IPS DF 6.9 (cell line): ENCODE data around the gene NPHS1.
A peak's percentile ranks its signal among the peaks of the same experiment; 100 is the strongest.
"Not testable (repeated sequence)": the region's sequence is repeated elsewhere in the genome, so short reads cannot be mapped to it uniquely, and the experiment has no call there.

Source experiments
- DNase-seq: peaks from one replicate; pipeline ENCODE4 v3.0.0-alpha.2; 2013; ENCODE audit warnings: low read depth, low spot score
- H3K27ac ChIP-seq: one replicate; pipeline ENCODE4 v1.5.1; 2013; ENCODE audit warnings: low read length, control low read depth
- H3K27me3 ChIP-seq: 2 replicates; pipeline ENCODE4 v1.6.1; 2013; ENCODE audit warnings: mild to moderate bottlenecking, low read length; ENCODE audit not compliant: control insufficient read depth, insufficient read depth
- H3K36me3 ChIP-seq: 2 replicates; pipeline ENCODE4 v1.6.1; 2013; ENCODE audit warnings: low read length; ENCODE audit not compliant: control insufficient read depth, insufficient read depth
- H3K4me1 ChIP-seq: 2 replicates; pipeline ENCODE4 v1.6.1; 2013; ENCODE audit warnings: low read length; ENCODE audit not compliant: control insufficient read depth, insufficient read depth
- H3K4me3 ChIP-seq: 2 replicates; pipeline ENCODE4 v1.5.1; 2013; ENCODE audit warnings: mild to moderate bottlenecking, low read length
- H3K9me3 ChIP-seq: 2 replicates; pipeline ENCODE4 v1.6.1; 2013; ENCODE audit warnings: low read length, inconsistent platforms; ENCODE audit not compliant: control insufficient read depth, insufficient read depth
- WGBS: extraction: QIAGEN DNeasy Blood & Tissue Kit; methylation state at CpG from one replicate; pipeline ENCODE4 v1.1.7; 2013; ENCODE audit warnings: mixed read lengths, missing lambda C conversion rate; ENCODE audit not compliant: insufficient read length, insufficient coverage; 5-methylcytosine and 5-hydroxymethylcytosine counted together

The NPHS1 gene

DNA sequence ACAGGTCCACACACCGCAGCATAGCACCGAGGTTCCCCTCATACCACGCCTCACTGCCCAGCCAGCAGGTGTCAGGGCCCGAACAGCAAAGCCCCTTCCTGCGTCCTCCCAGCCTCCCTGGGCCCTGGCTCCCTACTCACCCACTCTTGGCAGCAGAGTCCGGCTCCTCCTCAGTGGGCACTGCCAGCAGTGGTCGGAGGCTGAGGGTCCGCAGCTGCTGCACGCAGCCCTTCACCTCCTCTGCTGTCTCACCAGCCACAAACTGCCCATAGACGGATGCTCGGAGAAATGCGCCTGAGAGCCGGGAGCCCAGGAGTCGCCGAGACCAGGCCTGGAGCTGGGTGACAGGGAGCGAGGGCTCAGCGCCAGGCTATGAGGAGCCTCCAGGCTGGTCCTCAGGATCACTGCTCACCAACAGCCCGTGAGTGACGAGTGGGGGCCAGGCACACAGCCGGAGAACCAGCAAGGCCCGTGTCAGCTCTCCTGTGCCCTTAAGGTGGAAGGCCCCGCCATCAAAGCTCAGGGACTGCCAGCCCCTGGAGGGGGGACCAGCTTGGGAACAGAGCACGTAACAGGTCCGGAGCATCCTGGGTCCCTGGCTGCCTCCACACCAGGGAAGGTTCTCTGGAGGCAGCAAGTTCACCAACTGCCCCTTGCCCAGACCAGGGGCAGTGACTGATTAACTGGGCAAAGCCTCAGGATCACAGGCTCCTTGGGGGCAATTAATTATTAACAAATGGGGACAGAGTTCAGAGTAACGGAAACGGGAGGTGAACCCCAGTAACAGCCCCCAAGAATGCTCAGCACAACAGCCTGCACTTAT lies 39.9 kb downstream of the NPHS1 start, which contains the start of gene PRODH2:
TSS of gene PRODH2 (minus strand) at position 626 of the 823 bp plus-strand sequence. CDS start at position 586, 40 bp downstream.
- no peak within 1 kb of the TSS for H3K27ac ChIP-seq
- no peaks in the 10 kb centered on the region for H3K9me3 ChIP-seq
- no peak for DNase-seq
- H3K4me1 ChIP-seq = no peaks in the 10 kb centered on the region
- no peaks in the 10 kb centered on the region for H3K27me3 ChIP-seq
- H3K36me3 ChIP-seq = no peaks in the 10 kb centered on the region
- H3K4me3 ChIP-seq = no peak within 1 kb of the TSS
- no CpG with 5 or more reads among the region's 26 CpGs for WGBS

DNA sequence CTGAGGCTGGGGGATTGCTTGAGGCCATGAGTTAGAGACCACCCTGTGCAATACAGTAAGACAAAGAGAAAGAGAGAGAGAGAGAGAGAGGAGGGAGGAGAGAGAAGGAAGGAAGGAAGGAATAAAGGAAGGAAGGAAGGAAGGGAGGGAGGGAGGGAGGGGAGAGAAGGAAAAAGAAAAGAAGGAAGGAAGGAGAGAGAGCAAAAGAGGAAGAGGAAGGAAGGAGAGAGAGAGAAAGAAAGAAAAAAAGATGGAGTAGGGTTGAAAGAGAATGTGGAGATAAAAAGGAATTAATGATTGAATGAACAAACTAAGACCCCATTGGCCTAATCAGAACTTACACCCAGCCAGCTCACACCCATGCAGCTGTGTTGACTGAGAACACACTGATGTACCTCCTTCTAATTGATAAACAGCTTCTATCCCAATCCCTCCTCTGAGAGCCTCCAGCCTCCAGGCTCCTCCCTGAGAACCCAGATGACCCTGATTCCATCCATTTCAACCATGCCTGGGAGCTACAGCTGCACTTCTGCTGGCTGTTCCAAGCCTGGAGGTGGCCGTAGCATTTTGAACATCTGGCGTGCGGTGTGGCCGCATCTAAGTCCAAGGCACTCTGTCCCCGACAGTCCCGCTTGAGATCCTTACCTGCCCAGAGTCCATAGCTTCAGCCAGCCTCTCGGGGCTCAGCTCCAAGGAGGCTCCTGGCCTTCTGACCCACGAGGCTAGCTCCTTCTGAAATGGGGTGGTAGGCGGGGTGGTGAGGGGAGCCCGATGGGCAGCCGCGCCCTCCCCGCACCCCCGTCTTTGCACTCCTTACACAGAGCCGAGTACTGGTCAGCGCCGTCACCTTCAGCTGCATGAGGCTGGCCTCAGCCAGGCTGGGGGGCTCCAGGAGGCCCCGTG lies 40.7 kb downstream of the NPHS1 start:
- H3K36me3 ChIP-seq = no peaks in the 10 kb centered on the region
- H3K4me3 ChIP-seq = no peak overlapping the region
- H3K27me3 ChIP-seq = no peaks in the 10 kb centered on the region
- no peak for DNase-seq
- H3K4me1 ChIP-seq = no peaks in the 10 kb centered on the region
- H3K27ac ChIP-seq = no peak overlapping the region
- H3K9me3 ChIP-seq = no peaks in the 10 kb centered on the region
- no CpG with 5 or more reads among the region's 18 CpGs for WGBS

DNA sequence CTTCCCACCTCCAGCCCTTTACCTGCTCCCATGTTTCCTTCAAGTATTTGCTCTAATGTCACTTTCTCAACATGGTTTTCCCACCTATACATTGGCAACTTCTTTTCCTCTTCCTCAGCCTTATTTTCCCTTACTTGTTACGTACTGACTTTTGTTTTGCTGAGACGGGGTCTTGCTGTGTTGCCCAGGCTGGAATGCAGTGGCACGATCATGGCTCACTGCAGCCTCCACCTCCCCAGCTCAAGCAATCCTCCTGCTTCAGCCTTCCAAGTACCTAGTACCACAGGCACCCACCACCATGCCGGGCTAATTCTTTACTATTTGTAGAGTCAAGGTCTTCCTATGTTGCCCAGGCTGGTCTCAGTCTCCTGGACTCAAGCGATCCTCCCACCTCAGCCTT lies 44.7 kb downstream of the NPHS1 start:
- no peak for DNase-seq
- WGBS = no CpG with 5 or more reads among the region's 5 CpGs
- Histone ChIP-seq H3K4me3 (no peak overlapping the region), H3K27ac (no peak overlapping the region), H3K4me1 (no peaks in the 10 kb centered on the region), H3K27me3 (no peaks in the 10 kb centered on the region), H3K9me3 (no peaks in the 10 kb centered on the region), H3K36me3 (no peaks in the 10 kb centered on the region)

DNA sequence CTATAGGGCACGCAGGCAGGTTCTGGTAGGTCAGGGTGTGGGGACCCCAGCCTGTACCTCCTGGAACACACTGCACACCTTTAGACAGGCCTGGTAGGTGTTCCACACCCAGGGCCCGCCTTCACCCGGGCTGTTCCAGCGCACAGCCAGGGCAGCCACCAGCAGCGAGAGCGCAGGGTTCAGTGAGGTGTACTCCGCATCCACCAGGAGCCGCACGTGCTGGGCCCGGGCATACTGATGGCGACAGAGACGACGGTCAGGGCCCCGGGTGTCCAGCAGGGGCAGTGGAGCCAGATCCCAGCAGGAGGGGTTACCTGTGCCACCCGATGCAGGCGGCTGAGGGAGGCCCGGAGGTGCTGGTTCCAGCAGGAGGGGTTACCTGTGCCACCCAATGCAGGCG lies 45.7 kb downstream of the NPHS1 start:
- Histone ChIP-seq H3K27ac (no peak overlapping the region), H3K4me1 (no peaks in the 10 kb centered on the region), H3K27me3 (no peaks in the 10 kb centered on the region), H3K9me3 (no peaks in the 10 kb centered on the region), H3K4me3 (no peak overlapping the region), H3K36me3 (no peaks in the 10 kb centered on the region)
- WGBS = no CpG with 5 or more reads among the region's 18 CpGs
- no peak for DNase-seq

DNA sequence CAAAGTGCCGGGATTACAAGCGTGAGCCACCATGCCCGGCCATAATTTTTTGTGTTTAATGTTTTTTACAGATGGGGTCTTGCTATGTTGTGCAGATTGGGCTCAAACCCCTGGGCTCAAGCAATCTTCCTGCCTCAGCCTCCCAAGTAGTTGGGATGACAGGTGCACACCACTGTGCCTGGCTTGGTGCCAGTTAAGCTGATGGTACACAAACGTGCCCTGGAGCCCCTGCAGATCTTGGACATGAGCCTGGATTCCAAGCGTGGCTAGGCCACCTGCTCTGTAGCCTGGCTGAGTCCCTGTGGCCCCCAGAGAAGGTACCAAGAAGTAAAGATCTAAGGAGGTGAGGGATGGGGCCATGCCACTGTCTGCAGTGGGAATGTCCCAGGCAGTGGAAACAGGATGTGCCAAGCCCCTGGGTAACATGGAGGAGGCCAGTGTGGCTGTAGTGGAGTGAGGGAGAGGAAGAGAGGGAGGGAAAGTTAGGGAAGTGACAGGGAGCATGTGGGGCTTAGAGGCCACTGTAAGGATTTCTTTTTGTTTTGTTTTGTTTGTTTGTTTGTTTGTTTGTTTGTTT lies 46.7 kb downstream of the NPHS1 start:
- no peak overlapping the region for H3K4me3 ChIP-seq
- H3K9me3 ChIP-seq = no peaks in the 10 kb centered on the region
- no CpG with 5 or more reads among the region's 5 CpGs for WGBS
- no peaks in the 10 kb centered on the region for H3K36me3 ChIP-seq
- H3K27ac ChIP-seq = no peak overlapping the region
- no peaks in the 10 kb centered on the region for H3K4me1 ChIP-seq
- no peaks in the 10 kb centered on the region for H3K27me3 ChIP-seq
- no peak for DNase-seq

DNA sequence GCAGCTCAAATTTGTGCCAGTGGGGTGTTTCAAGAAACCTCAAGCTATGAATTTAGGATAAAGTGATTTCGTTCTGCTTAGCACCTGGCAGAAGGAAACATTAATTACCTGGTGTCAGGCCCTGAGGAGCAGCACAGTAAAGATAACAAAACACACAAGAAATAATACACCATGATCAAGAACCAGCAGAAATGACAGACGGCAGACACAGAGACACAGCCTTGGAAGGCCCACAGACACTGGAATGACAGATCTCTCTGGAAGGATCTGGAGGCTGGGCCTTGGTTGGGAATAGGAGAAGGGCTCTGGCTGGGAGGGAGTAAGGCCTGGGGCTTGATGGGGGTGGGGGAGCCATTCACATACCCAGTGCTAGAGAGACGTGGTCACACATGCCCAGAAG lies 50.5 kb downstream of the NPHS1 start:
- Histone ChIP-seq H3K36me3 (no peaks in the 10 kb centered on the region), H3K27me3 (peaks cover 2% of the 10 kb centered on the region; the same call in 1 of the 2 replicates), H3K27ac (no peak overlapping the region), H3K4me3 (no peak overlapping the region), H3K9me3 (no peaks in the 10 kb centered on the region), H3K4me1 (peaks cover 2% of the 10 kb centered on the region; the same call in 1 of the 2 replicates)
- WGBS = no CpG with 5 or more reads among the region's 3 CpGs
- DNase-seq = no peak

DNA sequence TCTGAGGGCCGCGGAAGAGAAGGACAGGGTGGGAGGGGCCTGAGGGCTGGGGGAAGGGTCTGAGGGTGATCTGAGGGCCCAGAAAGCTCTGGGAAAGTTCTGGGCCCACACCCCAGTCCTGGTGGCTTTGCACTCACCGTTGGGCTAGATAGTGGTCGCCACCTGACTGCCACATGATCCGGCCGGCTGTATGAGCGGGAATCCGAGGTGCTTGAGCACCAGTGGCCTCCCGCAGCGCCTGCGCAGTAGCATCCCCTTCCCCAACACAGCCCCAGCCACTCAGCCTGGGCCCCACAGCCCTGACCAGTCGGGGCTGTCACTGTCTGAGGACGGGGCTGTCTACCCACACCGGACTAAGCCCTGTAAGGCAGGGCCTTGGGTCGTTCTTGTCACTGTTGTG lies 54.6 kb downstream of the NPHS1 start:
- peaks cover 2% of the 10 kb centered on the region; the same call in 1 of the 2 replicates for H3K27me3 ChIP-seq
- no peaks in the 10 kb centered on the region for H3K9me3 ChIP-seq
- H3K36me3 ChIP-seq = no peaks in the 10 kb centered on the region
- WGBS = no CpG with 5 or more reads among the region's 15 CpGs
- no peak for DNase-seq
- peaks cover 2% of the 10 kb centered on the region; the same call in 1 of the 2 replicates for H3K4me1 ChIP-seq
- peak overlapping the region; percentile 17; the same call in 1 of the 2 replicates for H3K4me3 ChIP-seq
- H3K27ac ChIP-seq = no peak overlapping the region

DNA sequence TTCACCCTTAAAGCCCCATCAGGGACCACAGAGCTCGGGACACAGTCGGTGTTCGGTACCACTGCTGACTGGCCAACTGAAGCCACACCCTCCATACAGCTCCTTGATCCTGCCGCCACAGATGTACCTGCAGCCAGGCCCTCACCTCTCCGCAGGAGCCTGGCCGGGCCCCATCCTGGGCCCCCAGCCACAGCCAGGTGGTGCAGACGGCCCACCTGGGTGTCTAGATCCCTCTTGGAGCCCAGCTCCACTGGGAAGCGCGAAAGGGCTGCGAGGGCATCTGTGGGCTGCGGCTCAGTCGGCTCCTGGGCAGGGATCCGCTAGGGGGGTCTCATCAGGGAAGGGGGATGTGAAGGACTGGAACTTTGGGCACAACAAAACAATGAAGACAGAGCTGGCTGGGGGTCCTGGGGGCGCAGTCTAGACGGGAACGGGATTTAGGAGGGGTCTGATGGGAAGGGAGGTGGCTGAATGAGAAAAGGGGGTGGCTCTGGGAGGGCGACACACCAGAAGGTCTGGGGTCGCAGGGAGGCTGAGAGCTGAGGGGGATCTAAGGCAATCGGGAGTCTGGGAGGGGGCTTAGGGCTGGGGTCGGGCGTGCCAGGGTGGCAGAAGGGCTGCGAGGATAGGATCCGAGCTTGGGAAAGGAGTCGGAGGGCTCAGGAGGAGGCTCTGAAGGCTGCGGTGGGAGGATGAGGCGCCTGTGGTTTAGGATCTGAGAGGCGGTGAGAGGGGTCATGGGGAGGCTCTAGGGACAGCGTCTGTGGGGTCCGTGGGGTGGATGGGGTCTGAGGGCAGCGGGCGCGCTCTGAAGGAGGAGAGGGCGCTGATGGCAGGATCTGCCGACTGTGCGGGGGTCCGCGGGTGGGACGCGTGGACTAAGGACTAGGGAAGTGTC lies 55.4 kb downstream of the NPHS1 start:
- Histone ChIP-seq H3K4me3 (peak overlapping the region; percentile 24; the same call in 1 of the 2 replicates), H3K9me3 (no peaks in the 10 kb centered on the region), H3K36me3 (no peaks in the 10 kb centered on the region), H3K27ac (no peak overlapping the region), H3K4me1 (peaks cover 2% of the 10 kb centered on the region; the same call in 1 of the 2 replicates), H3K27me3 (peaks cover 2% of the 10 kb centered on the region; the same call in 1 of the 2 replicates)
- DNase-seq = no peak
- no CpG with 5 or more reads among the region's 39 CpGs for WGBS

DNA sequence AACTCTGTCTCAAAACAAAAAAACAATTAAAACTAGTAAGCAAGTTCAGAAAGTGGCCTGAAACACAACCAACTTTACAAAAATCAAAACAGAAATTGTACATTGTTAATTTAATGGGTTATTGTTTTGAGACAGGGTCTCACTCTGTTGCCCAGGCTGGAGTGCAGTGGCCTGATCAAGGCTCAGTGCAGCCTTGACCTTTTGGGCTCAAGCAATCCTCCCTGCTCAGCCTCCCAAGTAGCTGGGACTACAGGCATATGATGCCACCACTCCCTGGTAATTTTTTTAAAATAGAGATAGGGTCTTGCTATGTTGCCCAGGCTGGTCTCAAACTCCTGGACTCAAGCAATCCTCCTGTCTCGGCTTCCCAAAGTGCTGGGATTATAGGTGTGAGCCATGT lies 56.7 kb downstream of the NPHS1 start:
- not testable (repeated sequence) for DNase-seq, H3K27ac ChIP-seq, H3K4me1 ChIP-seq, H3K4me3 ChIP-seq, H3K9me3 ChIP-seq, H3K27me3 ChIP-seq, H3K36me3 ChIP-seq
- no CpG with 5 or more reads among the region's 1 CpG for whole genome bisulfite sequencing
